A549 (cell line): Measurements from ENCODE around the gene SON. TPM values are rescaled to one million over a fixed set of nuclear protein-coding genes. Genes with fewer than 3 reads are reported as not detected.
A peak's percentile ranks its signal among the peaks of the same experiment; 100 is the strongest.

Experiments used
- ATAC-seq, 2 experiments: fragments of 200-7000 bp in 1 of 2; fragments of >200 bp in 1 of 2; cut with Nextera tagmentation in 1 of 2; cut with Tn5 transposase in 1 of 2; 3 replicates each; pipeline versions ENCODE4 v1.8.0 to v1.9.1; 2018 to 2020; ENCODE audit warnings: mild to moderate bottlenecking in 1 of 2, moderate library complexity in 1 of 2
- CTCF ChIA-PET: fragments of 300-600 bp; sonication (Branson Sonifier 250); formaldehyde crosslinking; extraction: SDS; loops from one replicate; lab custom pipeline; 2021; ENCODE audit warnings: antibody characterized with exemption, inconsistent platforms; lab: Yijun Ruan, JAX
- POLR2A ChIA-PET: fragments of 350-600 bp; formaldehyde crosslinking; extraction: SDS; loops from one replicate; lab custom pipeline; 2021; ENCODE audit warnings: antibody characterized with exemption, inconsistent platforms; lab: Yijun Ruan, JAX
- DNase-seq, 2 experiments: peaks; one replicate each; pipeline versions ENCODE4 v3.0.0 to v3.0.0-alpha.2; 2011 to 2016; ENCODE audit warnings: low read depth in 1 of 2, low spot score in 1 of 2
- FAIRE-seq: peaks from 2 replicates; lab custom pipeline; 2011; peaks lifted over from hg19 to GRCh38; lab: Jason Lieb, UNC
- H3K27ac ChIP-seq, 2 experiments: fragments of >200 bp; sonication (Bioruptor Twin); formaldehyde crosslinking; 3 replicates each; pipeline ENCODE4 v1.5.1; 2016 to 2017
- H3K4me1 ChIP-seq: fragments of >200 bp; sonication (Bioruptor Twin); formaldehyde crosslinking; 3 replicates; pipeline ENCODE4 v1.6.1; 2016
- H3K4me2 ChIP-seq: fragments of >200 bp; sonication (Bioruptor Twin); formaldehyde crosslinking; 3 replicates; pipeline ENCODE4 v1.6.1; 2016
- H3K4me3 ChIP-seq: fragments of >200 bp; sonication (Bioruptor Twin); formaldehyde crosslinking; 3 replicates; pipeline ENCODE4 v1.5.1; 2016
- H3K9me3 ChIP-seq: fragments of >200 bp; sonication (Bioruptor Twin); formaldehyde crosslinking; 3 replicates; pipeline ENCODE4 v1.6.1; 2016
- BHLHE40 ChIP-seq: IDR thresholded peaks from 2 replicates; pipeline ENCODE4 v1.6.1; 2012; ENCODE audit warnings: low read depth, low read length, inconsistent platforms
- CEBPB ChIP-seq, 2 experiments: fragments of >200 bp in 1 of 2; sonication (Bioruptor Twin) in 1 of 2; formaldehyde crosslinking in 1 of 2; IDR thresholded peaks; 2 replicates each; pipeline ENCODE4 v1.6.1; 2012 to 2016
- EHMT2 ChIP-seq: fragments of 200-600 bp; sonication (generic); IDR thresholded peaks from 2 replicates; pipeline ENCODE4 v1.6.1; 2016; ENCODE audit warnings: antibody characterized with exemption, low read depth, mild to moderate bottlenecking, moderate library complexity
- FOSB ChIP-seq: fragments of 250-450 bp; sonication (Bioruptor Pico); IDR thresholded peaks from 2 replicates; pipeline ENCODE4 v1.5.0; 2020; ENCODE audit warnings: mild to moderate bottlenecking, moderate library complexity
- FOSL2 ChIP-seq, 2 experiments: fragments of 450-650 bp in 1 of 2; fragments of >200 bp in 1 of 2; sonication (Bioruptor Twin) in 1 of 2; formaldehyde crosslinking; IDR thresholded peaks; 2 replicates each; pipeline versions ENCODE4 v1.5.0 to v1.6.1; 2016 to 2020; ENCODE audit warnings: mild to moderate bottlenecking in 1 of 2, moderate library complexity in 1 of 2
- HEYL ChIP-seq: fragments of 250-450 bp; sonication (Bioruptor Pico); IDR thresholded peaks from 2 replicates; pipeline ENCODE4 v1.8.0; 2021; ENCODE audit warnings: mild to moderate bottlenecking, moderate library complexity
- HOXA7 ChIP-seq: fragments of 250-450 bp; sonication (Bioruptor Pico); IDR thresholded peaks from 2 replicates; pipeline ENCODE4 v1.5.0; 2020; ENCODE audit warnings: mild to moderate bottlenecking, moderate library complexity
- HOXB5 ChIP-seq: fragments of 250-450 bp; sonication (Bioruptor Pico); IDR thresholded peaks from 2 replicates; pipeline ENCODE4 v1.5.0; 2020; ENCODE audit warnings: mild to moderate bottlenecking, moderate library complexity
- JUNB ChIP-seq: fragments of >200 bp; sonication (Bioruptor Twin); formaldehyde crosslinking; IDR thresholded peaks from 2 replicates; pipeline ENCODE4 v1.6.1; 2016
- NFE2L2 ChIP-seq: fragments of 150-350 bp; conservative IDR thresholded peaks from 2 replicates; pipeline ENCODE4 v1.6.1; 2014; ENCODE audit warnings: low read length
- PHF8 ChIP-seq: fragments of 200-600 bp; sonication (generic); IDR thresholded peaks from 2 replicates; pipeline ENCODE4 v1.6.1; 2016; ENCODE audit warnings: low read depth, mild to moderate bottlenecking, antibody characterized with exemption, moderate library complexity, borderline replicate concordance
- POLR2A ChIP-seq: IDR thresholded peaks from 2 replicates; pipeline ENCODE4 v1.6.1; 2012; ENCODE audit warnings: mild to moderate bottlenecking, low read length
- POLR2AphosphoS2 ChIP-seq: conservative IDR thresholded peaks from 2 replicates; pipeline ENCODE4 v1.6.1; 2012; ENCODE audit warnings: low read length, improper control_type of control experiment, inconsistent platforms
- RAD21 ChIP-seq, 2 experiments: fragments of >200 bp in 1 of 2; sonication (Bioruptor Twin) in 1 of 2; formaldehyde crosslinking in 1 of 2; IDR thresholded peaks in 1 of 2; conservative IDR thresholded peaks in 1 of 2; 2 replicates in 1 of 2; 3 replicates in 1 of 2; pipeline ENCODE4 v1.6.1; 2012 to 2018; ENCODE audit warnings: inconsistent platforms in 1 of 2
- RARB ChIP-seq: fragments of 250-450 bp; sonication (Bioruptor Pico); IDR thresholded peaks from 2 replicates; pipeline ENCODE4 v1.8.0; 2021; ENCODE audit warnings: mild to moderate bottlenecking, moderate library complexity
- RNF2 ChIP-seq: fragments of 200-600 bp; sonication (generic); IDR thresholded peaks from 2 replicates; pipeline ENCODE4 v1.6.1; 2016; ENCODE audit warnings: low read depth, mild to moderate bottlenecking, antibody characterized with exemption, moderate library complexity, borderline replicate concordance
- SREBF2 ChIP-seq: fragments of 450-650 bp; IDR thresholded peaks from 2 replicates; pipeline ENCODE4 v1.6.1; 2014; ENCODE audit warnings: mild to moderate bottlenecking, moderate library complexity
- TP53 ChIP-seq: fragments of 250-450 bp; sonication (Bioruptor Pico); IDR thresholded peaks from 2 replicates; pipeline ENCODE4 v1.5.0; 2021; ENCODE audit warnings: mild to moderate bottlenecking, moderate library complexity
- ZSCAN20 ChIP-seq: fragments of 250-450 bp; sonication (Bioruptor Pico); IDR thresholded peaks from 2 replicates; pipeline ENCODE4 v1.8.0; 2022; ENCODE audit warnings: mild to moderate bottlenecking, moderate library complexity
- WGBS: methylation state at CpG from one replicate; pipeline ENCODE4 v1.1.6; 2017; ENCODE audit errors: missing lambda C conversion rate; 5-methylcytosine and 5-hydroxymethylcytosine counted together
- polyA plus RNA-seq, 4 experiments: library from polyadenylated mRNA; depleted of rRNA in 3 of 4; stranded (reverse); fragments of >200 nt; fragmentation: RNase III in 1 of 4; extraction: RNeasy Plus Mini Kit Qiagen cat#74134 plus additional on column Dnase treatment in 1 of 4; gene quantifications; 2 replicates in 3 of 4; 3 replicates in 1 of 4; pipeline ENCODE4 v1.2.3, GENCODE V29; 2011 to 2017
- TF ChIP-seq, protein P1 (sequence below): IDR thresholded peaks from 2 replicates; pipeline ENCODE4 v1.6.1; 2012; ENCODE audit warnings: low read depth, borderline replicate concordance
- TF ChIP-seq, protein P2 (sequence below): fragments of >200 bp; sonication (Bioruptor Twin); formaldehyde crosslinking; IDR thresholded peaks from 3 replicates; pipeline ENCODE4 v1.5.1; 2016

SON gene
- polyA plus RNA-seq, 2 of the 4 experiments (the other 2 are of a cell fraction), result 75.3 to 95.9 TPM

DNA sequence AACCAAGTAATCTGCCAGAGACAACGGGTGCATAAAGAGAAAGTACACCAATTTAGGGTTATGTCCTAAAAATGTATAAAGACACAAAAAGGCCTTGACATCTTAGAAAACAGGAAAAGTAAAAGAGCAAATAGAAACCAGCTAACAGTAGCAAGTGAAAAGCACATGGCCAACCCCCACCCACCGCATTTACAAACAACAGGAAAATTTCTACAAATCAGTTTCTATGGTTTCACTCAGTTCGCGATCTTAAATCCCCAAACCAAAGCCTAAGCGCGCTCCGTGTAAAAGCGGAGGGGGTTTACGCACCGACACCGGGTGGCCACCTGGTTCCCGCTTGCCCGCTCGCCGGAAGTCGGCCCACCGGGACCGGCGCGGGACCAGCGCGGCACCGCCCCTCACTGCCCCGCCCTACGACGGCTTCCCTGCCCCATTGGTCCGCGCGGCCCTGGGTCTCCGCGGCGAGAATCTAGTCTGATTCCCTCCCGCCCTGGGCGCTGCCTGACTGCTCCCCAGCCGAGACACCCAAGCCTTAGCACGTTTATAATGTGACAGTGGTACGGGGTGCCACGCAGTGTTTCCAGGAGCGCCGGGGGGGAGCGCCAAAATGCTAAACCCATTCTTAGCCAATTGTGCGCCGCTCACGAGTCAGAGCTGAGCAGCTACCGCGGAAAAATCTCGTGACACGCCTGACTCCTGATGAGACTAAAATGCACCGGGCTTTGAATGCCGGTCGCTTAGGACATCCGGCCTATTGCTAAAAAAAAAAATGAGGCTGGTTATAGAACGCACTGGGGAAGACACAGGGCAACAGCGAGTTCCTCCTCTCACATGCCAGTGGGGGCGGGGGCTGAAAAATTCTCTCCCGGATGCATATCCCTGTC lies 840 bp upstream of the SON start, which contains the start of gene GART (continued):
- TF ChIP-seq, protein P1, sequence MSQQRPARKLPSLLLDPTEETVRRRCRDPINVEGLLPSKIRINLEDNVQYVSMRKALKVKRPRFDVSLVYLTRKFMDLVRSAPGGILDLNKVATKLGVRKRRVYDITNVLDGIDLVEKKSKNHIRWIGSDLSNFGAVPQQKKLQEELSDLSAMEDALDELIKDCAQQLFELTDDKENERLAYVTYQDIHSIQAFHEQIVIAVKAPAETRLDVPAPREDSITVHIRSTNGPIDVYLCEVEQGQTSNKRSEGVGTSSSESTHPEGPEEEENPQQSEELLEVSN, result peak; percentile 63
- 0 out of 2 replicates have a peak, but pooled peaks have one; percentile 43 for TF ChIP-seq FOSB (CRISPR knock-in tag)
- peak; percentile 38; the same call in 1 of the 2 replicates for TF ChIP-seq PHF8

DNA sequence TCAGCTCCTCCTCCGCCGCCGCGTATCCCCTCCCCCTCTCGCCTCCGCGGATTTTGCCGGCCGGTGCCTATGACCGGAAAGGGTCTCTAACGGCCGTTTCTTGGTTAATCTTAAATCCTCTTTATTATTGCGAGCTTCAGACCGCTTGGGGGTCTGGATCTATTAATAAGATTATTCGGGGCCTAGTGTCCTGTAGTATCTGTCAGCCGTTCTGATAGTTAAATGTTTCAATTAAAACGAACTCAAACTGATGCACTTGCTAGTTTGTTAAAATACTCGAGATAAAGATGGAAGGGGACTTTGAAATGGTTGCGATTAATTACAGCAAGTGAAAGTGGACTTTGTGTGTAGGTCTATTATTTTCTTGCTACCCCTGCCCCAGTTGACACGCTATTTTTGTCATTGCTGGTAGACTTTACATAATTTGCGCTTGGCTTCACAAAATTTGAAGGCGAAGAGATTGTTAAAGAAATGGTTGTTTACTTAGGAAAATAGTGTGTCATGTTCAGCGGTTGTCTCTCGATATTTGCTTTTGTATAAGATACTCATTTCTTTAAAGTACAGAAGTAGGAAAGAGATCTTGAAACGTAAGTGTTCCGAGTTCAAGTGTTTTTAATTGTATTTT lies 779 bp downstream of the SON start:
- POLR2A ChIA-PET, result interaction anchor here (0.9 to 1.1 kb wide), 2 partner anchors 45 to 62 kb away, joined by 3 to 5 read pairs; partner anchors contain the start of gene DONSON
- FAIRE-seq (no peak), ATAC-seq (peak in 1 of 2 experiments; percentile 45; a peak in 4 of 6 replicates), DNase-seq (no peak)
- TF ChIP-seq ZSCAN20 (CRISPR knock-in tag) (no peak), TP53 (CRISPR knock-in tag) (no peak), POLR2AphosphoS2 (no peak), EHMT2 (no peak), RARB (CRISPR knock-in tag) (no peak), POLR2A (no peak), JUNB (no peak), NFE2L2 (no peak), HOXB5 (CRISPR knock-in tag) (no peak), RAD21 (conservative IDR thresholded peaks at IDR 0.05 in 1 of 2, IDR thresholded peaks at IDR 0.05 in 1 of 2) (no peak), SREBF2 (no peak), HOXA7 (CRISPR knock-in tag) (no peak), CEBPB (IDR thresholded peaks at IDR 0.05) (no peak), FOSL2 (IDR thresholded peaks at IDR 0.05) (no peak), FOSL2 (CRISPR knock-in tag; IDR thresholded peaks at IDR 0.05) (no peak), BHLHE40 (no peak), PHF8 (no peak; the same call in 1 of the 2 replicates), RNF2 (no peak), HEYL (no peak)
- TF ChIP-seq, protein P2, sequence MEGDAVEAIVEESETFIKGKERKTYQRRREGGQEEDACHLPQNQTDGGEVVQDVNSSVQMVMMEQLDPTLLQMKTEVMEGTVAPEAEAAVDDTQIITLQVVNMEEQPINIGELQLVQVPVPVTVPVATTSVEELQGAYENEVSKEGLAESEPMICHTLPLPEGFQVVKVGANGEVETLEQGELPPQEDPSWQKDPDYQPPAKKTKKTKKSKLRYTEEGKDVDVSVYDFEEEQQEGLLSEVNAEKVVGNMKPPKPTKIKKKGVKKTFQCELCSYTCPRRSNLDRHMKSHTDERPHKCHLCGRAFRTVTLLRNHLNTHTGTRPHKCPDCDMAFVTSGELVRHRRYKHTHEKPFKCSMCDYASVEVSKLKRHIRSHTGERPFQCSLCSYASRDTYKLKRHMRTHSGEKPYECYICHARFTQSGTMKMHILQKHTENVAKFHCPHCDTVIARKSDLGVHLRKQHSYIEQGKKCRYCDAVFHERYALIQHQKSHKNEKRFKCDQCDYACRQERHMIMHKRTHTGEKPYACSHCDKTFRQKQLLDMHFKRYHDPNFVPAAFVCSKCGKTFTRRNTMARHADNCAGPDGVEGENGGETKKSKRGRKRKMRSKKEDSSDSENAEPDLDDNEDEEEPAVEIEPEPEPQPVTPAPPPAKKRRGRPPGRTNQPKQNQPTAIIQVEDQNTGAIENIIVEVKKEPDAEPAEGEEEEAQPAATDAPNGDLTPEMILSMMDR, result no peak
- peak overlapping the region; percentile 83 for H3K4me2 ChIP-seq
- H3K9me3 ChIP-seq, result no peaks in the 10 kb centered on the region
- under 1% methylated on average over 26 of the region's 26 CpGs for WGBS
- peak overlapping the region; percentile 97 to 98 for H3K27ac ChIP-seq
- CTCF ChIA-PET, result no interaction called here
- peaks cover 22% of the 10 kb centered on the region for H3K4me1 ChIP-seq
- peak overlapping the region; percentile 79 for H3K4me3 ChIP-seq
